Activated CD4-positive, alpha-beta T cell treated with anti-CD3 and anti-CD28 coated beads, Interleukin-2, amount 10 ng/mL, durations not matched to agents 24 days and 14 days (primary cell): ENCODE measurements around the gene SEC61A2. TPM values are rescaled to one million over a fixed set of nuclear protein-coding genes. Genes with fewer than 3 reads are reported as not detected.

ENCODE experiments used
- DNase-seq: peaks from one replicate; pipeline ENCODE4 v3.0.0; 2022
- H3K27ac Mint-ChIP-seq: one replicate; pipeline ENCODE4 v1.8.0; 2022; ENCODE audit warnings: mild to moderate bottlenecking, mixed read lengths
- H3K27me3 Mint-ChIP-seq: one replicate; pipeline ENCODE4 v1.8.0; 2022; ENCODE audit warnings: mixed read lengths
- H3K36me3 Mint-ChIP-seq: one replicate; pipeline ENCODE4 v1.8.0; 2022; ENCODE audit warnings: low read depth, mild to moderate bottlenecking, mixed read lengths
- H3K4me1 Mint-ChIP-seq: one replicate; pipeline ENCODE4 v1.8.0; 2021; ENCODE audit warnings: mixed read lengths
- H3K4me3 Mint-ChIP-seq: one replicate; pipeline ENCODE4 v1.8.0; 2022; ENCODE audit warnings: mild to moderate bottlenecking, moderate library complexity, mixed read lengths
- H3K9me3 Mint-ChIP-seq: one replicate; pipeline ENCODE4 v1.8.0; 2021; ENCODE audit warnings: mixed read lengths
- intact Hi-C: fragments of 100-400 bp; cut with micrococcal nuclease; formaldehyde crosslinking; loops from one replicate; pipeline ENCODE4 v1.15.1; 2023
- total RNA-seq: library from RNA; stranded (reverse); gene quantifications from 2 replicates; pipeline ENCODE4 v1.2.3, GENCODE V29; 2022

Gene SEC61A2
- total RNA-seq, 1 donor from 2014 or later = 21.2 TPM

DNA sequence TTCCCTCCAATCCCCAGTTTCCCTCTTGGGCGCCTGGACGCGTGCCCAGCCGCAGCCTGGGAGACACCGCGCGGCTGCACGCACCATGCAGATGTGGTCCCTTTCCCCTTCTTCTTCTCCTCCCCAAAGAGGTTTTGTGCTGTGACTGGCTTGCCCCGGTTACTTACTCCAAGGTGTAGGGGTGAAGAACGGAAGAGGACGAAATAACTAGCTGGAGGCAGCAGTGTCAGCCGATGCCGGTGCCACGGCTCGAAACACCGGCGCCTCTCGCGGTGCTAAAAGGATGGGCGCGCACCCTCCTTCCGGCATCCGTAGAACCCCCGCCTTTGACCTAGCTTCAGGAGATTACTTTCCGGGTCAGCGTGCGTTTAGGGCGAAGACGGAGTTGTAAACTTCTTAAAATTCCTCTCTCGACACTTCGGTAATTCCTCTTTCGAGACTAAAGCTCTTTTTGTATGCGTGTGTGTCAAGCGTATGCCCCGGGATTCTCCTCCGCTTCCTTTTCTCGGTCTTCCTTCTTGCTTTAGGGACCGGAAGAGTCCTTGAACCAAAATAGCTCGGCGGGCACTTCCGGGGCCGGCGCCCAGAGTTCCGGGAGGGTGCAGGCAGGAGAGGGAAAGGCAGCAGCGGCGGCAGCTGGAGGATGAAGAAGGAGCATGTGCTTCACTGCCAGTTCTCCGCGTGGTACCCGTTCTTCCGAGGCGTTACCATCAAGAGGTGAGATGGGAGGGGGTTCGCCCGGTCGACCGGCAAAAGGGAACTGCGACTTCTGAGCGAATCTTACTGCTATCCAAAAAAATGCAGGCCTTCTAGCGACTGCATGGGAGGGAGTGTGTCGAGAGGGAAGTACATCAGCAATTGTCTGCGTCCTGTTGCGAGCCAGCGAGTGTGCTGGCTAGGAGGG lies 66.4 kb downstream of the SEC61A2 start, which contains the start of the genes CDC123 and NUDT5:
Gene CDC123 (plus strand): TSS at position 586 of the 904 bp plus-strand sequence. CDS start 58 bp downstream, at position 644.
Gene NUDT5 (minus strand): TSS at position 289 of the 904 bp plus-strand sequence. CDS start 9,600 bp downstream, outside the sequence.
- Mint-ChIP-seq H3K36me3 (peaks cover 46% of the 10 kb centered on the region), H3K4me1 (peaks cover 40% of the 10 kb centered on the region)
- intact Hi-C loops = loop anchor here (1.0 to 2.0 kb wide), 5 partner anchors 15 to 153 kb away; partner anchors contain the start of genes DHTKD1, SEC61A2 and UPF2

DNA sequence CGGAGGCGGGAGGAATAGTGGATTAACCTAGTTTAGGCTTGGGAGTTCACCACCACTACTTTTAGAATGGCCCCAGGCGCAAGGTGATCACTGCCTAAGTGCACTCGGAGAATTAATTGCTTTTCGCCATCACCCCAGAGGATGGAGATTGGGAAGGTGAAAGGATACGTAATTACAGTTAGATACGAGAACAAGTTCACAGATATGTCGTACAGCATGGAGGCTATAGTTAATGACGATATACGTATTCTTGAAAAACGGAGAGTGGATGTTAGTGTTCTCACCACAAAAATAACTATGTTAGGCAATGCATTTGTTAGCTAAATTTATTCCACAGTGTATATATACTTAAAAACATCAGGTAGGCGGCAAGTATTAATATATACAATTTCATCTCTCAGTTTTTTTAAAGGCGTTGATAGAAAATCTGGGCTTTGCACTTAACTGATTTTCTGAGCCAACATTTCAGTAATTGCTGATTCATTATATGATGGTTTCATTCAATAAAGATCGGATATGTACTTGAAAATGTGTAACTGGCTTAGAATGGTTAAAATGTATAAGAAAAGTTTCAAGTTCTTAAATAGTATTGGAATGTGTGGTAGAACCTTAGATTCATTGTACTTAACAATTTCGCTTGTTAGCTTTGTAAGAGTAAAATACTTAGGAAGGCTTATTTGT lies 67.2 kb downstream of the SEC61A2 start:
- peak overlapping the region; percentile 99 for H3K27ac Mint-ChIP-seq
- H3K4me1 Mint-ChIP-seq = peaks cover 41% of the 10 kb centered on the region
- H3K27me3 Mint-ChIP-seq = no peaks in the 10 kb centered on the region
- peaks cover 49% of the 10 kb centered on the region for H3K36me3 Mint-ChIP-seq
- DNase-seq = no peak
- no peaks in the 10 kb centered on the region for H3K9me3 Mint-ChIP-seq
- H3K4me3 Mint-ChIP-seq = peak overlapping the region; percentile 98
- intact Hi-C loops = no loop called here

More for the DNA sequence above, 66.4 kb downstream of the SEC61A2 start, which contains the start of the genes CDC123 and NUDT5:
- Mint-ChIP-seq H3K9me3 (no peaks in the 10 kb centered on the region), H3K27ac (peak within 1 kb of the TSS; percentile 99), H3K4me3 (peak within 1 kb of the TSS; percentile 98), H3K27me3 (no peaks in the 10 kb centered on the region)
- peak; percentile 96 for DNase-seq

DNA sequence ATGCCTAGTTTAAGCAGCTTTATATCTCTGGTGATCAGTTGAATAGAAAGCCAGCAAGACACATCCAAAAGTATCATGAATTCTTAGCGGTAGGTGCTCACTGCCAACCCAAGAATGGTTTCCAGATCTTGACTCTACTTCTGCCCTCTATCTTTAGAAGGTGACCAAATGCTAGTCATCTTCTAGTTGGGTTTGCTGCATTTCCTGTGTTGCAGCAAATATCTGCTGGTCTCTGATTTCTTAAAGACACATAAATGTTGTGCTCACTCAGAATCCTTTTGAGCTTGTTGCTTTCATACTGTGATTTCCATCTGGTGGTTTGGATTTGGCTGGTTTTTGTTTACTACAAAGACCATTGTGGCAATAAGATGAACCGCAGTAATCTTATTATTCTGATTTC lies 68.7 kb downstream of the SEC61A2 start:
- Mint-ChIP-seq H3K27me3 (no peaks in the 10 kb centered on the region), H3K27ac (peak overlapping the region; percentile 61), H3K4me3 (peak overlapping the region; percentile 66), H3K4me1 (peaks cover 38% of the 10 kb centered on the region), H3K36me3 (peaks cover 50% of the 10 kb centered on the region), H3K9me3 (no peaks in the 10 kb centered on the region)
- DNase-seq = no peak
- intact Hi-C loops = no loop called here

DNA sequence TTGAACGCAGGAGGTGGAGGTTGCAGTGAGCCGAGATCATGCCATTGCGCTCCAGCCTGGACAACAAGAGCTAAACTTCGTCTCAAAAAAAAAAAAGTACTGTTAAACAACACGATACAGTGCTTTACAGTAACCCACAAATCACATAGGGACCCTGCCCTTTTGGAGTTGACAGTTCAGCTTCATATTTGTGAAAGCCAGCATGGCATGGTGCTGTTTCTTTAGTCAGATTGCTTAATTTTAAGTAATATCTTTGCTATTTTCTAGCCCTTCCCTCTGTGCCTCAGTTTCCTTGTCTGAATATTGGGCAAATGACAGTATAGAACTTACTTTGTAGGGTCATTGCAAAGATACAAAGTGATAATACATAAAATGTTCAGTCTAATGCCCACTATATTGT lies 71.4 kb downstream of the SEC61A2 start:
- Mint-ChIP-seq H3K27ac (no peak overlapping the region), H3K36me3 (peaks cover 59% of the 10 kb centered on the region), H3K27me3 (no peaks in the 10 kb centered on the region), H3K4me1 (peaks cover 36% of the 10 kb centered on the region), H3K4me3 (peak overlapping the region; percentile 31), H3K9me3 (no peaks in the 10 kb centered on the region)
- intact Hi-C loops = no loop called here
- no peak for DNase-seq

DNA sequence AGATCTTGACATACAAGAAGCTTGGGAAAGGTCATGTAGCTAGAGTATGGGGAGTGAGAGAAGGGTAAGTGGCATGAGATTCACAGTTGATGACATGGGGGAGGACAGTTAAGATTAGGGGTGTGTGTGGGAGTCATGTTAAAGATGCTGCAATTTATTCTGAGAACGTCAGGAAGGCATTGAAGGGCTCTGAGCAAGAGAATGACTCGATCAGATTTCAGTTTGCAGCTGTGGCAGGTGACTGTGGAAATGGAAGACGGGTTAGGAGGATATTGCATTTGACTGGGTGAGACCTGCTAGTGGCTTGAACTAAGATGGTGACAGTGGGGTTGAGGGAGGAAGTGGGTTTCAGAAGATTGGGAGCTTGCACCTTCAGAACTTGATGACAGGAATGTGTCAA lies 72.1 kb downstream of the SEC61A2 start:
- Mint-ChIP-seq H3K4me3 (peak overlapping the region; percentile 31), H3K27ac (peak overlapping the region; percentile 81), H3K36me3 (peaks cover 54% of the 10 kb centered on the region), H3K27me3 (no peaks in the 10 kb centered on the region), H3K4me1 (peaks cover 35% of the 10 kb centered on the region), H3K9me3 (no peaks in the 10 kb centered on the region)
- DNase-seq = peak; percentile 64
- intact Hi-C loops = no loop called here

DNA sequence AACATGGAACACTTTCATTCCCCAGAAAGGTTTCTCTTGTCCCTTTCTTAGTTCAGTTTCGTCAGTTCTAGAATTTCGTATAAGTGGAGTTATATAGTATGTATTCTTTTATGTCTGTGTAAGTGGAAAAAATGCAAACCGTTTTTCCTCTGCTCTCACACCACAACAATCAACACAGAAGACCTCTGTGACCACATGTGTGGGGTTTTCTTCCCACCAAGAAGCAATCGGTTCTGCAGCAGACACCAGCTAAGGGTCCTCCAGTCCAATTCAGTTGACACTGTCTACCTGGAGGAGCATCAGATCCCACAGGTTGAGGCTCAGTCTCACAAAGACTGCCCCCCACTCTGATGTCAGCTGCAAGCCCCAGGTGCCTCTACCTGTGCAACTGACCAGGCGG lies 72.7 kb downstream of the SEC61A2 start:
- Mint-ChIP-seq H3K27me3 (no peaks in the 10 kb centered on the region), H3K4me1 (peaks cover 36% of the 10 kb centered on the region), H3K4me3 (no peak overlapping the region), H3K36me3 (peaks cover 57% of the 10 kb centered on the region), H3K27ac (peak overlapping the region; percentile 20), H3K9me3 (no peaks in the 10 kb centered on the region)
- no peak for DNase-seq
- intact Hi-C loops = no loop called here

DNA sequence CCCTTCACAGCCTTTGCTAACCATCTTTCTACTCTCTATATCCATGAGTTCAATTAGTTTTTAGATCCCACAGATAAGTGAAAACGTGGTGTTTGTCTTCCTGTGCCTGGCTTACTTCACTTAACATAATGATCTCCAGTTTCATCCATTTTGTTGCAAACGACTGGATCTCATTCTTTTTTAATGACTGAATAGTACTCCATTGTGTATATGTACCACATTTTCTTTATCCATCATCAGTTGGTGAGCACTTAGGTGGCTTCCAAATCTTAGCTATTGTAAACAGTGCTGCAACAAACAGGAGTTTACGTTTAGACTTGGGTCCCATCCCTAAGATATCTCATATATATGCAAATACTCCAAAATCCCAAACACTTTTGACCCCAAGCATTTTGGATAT lies 75.6 kb downstream of the SEC61A2 start:
- Mint-ChIP-seq H3K27me3 (no peaks in the 10 kb centered on the region), H3K4me1 (peaks cover 40% of the 10 kb centered on the region), H3K9me3 (no peaks in the 10 kb centered on the region), H3K27ac (peak overlapping the region; percentile 40), H3K36me3 (peaks cover 68% of the 10 kb centered on the region), H3K4me3 (no peak overlapping the region)
- intact Hi-C loops = no loop called here
- no peak for DNase-seq

DNA sequence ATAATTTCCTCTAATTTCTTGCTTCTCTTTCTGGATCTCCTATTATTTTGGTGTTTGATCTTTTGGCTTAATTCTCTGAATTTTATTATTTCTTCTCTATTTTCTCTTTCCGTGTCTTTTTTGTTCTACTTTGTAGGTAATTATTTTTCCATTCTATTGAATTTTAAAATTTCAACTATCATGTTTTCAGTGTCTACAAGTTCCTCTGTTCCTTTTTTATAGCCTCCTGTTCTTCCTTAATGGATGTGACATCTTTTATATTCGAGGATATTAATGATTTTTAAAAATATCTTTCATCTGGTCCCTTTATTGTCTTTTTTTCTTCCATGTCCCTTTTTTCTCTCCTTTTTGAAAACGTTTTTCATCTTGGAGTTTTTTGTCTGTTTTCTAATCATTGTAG lies 77.6 kb downstream of the SEC61A2 start:
- DNase-seq = no peak
- Mint-ChIP-seq H3K4me1 (peaks cover 30% of the 10 kb centered on the region), H3K36me3 (peaks cover 67% of the 10 kb centered on the region), H3K27me3 (no peaks in the 10 kb centered on the region), H3K9me3 (no peaks in the 10 kb centered on the region), H3K27ac (no peak overlapping the region), H3K4me3 (no peak overlapping the region)
- intact Hi-C loops = no loop called here

DNA sequence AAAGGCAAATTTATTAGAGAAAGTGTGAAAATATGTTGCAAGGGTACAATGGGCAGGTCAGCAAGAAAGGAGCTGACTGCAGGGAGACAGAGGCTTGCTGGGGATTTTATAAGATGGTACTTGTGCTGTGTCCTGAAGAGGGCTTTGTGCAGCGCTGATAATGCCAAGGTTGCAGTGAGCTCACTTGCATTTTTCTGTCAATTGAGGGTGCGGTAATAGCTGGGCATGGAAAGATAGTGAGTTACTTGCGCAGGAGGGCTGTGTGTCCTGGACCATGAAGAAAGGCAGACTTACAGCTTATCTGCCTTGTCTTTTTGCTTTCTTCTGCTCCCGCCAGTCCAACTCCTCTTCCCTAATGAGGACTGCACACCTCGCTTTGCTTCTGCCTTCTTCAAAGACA lies 79.0 kb downstream of the SEC61A2 start:
- Mint-ChIP-seq H3K9me3 (no peaks in the 10 kb centered on the region), H3K36me3 (peaks cover 59% of the 10 kb centered on the region), H3K4me1 (peaks cover 23% of the 10 kb centered on the region), H3K27ac (peak overlapping the region; percentile 60), H3K4me3 (no peak overlapping the region), H3K27me3 (no peaks in the 10 kb centered on the region)
- no peak for DNase-seq
- intact Hi-C loops = no loop called here

DNA sequence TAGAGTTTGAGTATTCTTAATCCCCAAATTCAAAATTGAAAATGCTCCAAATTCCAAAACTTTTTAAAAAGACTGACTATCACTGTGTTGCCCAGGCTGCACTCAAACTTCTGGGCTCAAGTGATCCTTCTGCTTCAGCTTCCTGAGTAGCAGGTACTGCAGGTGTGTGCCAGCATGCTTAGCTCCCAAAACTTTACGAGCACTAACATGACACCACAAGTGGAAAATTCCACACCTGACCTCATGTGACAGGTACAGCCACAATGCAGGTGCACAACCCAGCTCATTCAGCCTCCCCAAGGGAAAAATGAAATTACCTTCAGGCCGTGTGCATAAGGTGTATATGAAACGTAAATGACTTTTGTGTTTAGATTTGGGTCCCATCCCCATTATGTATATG lies 83.0 kb downstream of the SEC61A2 start:
- H3K27me3 Mint-ChIP-seq = no peaks in the 10 kb centered on the region
- H3K9me3 Mint-ChIP-seq = no peaks in the 10 kb centered on the region
- no peak overlapping the region for H3K27ac Mint-ChIP-seq
- DNase-seq = no peak
- peaks cover 27% of the 10 kb centered on the region for H3K4me1 Mint-ChIP-seq
- no peak overlapping the region for H3K4me3 Mint-ChIP-seq
- H3K36me3 Mint-ChIP-seq = peaks cover 60% of the 10 kb centered on the region
- intact Hi-C loops = no loop called here

DNA sequence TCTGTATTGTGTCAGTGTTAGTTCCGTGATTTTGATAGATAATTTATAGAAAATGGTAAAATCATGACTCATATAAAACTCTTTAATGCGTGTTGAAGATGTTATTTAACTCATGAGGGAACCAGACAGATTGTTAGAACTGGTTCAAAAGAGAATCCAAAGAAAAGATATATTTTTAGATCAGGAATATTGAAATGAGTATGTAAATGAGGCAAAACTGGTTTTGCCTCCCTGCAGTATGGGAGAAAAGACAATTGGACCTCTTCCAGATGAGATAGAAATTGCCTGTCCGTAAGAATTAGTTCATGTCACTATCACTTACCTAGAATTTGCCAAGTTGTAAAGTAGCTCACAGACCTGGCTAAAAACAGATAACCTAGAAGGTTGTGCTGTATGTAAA lies 84.1 kb downstream of the SEC61A2 start:
- no peaks in the 10 kb centered on the region for H3K9me3 Mint-ChIP-seq
- peaks cover 53% of the 10 kb centered on the region for H3K36me3 Mint-ChIP-seq
- no peak overlapping the region for H3K4me3 Mint-ChIP-seq
- intact Hi-C loops = loop anchor here (1.0 kb wide), 1 partner anchor 498 kb away; no protein-coding TSS in a partner anchor
- H3K27ac Mint-ChIP-seq = no peak overlapping the region
- H3K4me1 Mint-ChIP-seq = peaks cover 19% of the 10 kb centered on the region
- no peaks in the 10 kb centered on the region for H3K27me3 Mint-ChIP-seq
- DNase-seq = no peak

DNA sequence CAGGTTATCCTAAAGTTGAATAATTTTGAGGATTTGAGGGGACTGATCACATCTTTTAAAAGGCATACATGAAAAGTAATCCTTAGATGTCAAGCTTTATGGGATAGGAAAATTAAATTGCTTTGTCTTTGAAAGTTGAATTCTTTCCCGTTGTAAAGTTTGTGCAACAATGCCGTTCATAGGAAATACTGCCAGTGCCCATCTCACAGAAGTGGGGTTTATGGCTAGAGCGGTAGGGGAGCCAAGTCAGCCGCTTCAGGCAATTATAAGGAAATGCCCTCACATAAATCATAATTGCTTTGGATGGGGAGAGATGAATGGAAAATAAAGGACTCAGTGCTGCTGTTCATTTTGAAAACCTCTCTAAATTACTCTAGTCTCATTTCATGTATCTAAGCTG lies 84.6 kb downstream of the SEC61A2 start:
- Mint-ChIP-seq H3K4me3 (no peak overlapping the region), H3K27ac (peak overlapping the region; percentile 80), H3K27me3 (no peaks in the 10 kb centered on the region), H3K4me1 (peaks cover 15% of the 10 kb centered on the region), H3K9me3 (no peaks in the 10 kb centered on the region), H3K36me3 (peaks cover 54% of the 10 kb centered on the region)
- DNase-seq = no peak
- intact Hi-C loops = loop anchor here (1.0 kb wide), 1 partner anchor 497 kb away; no protein-coding TSS in a partner anchor

DNA sequence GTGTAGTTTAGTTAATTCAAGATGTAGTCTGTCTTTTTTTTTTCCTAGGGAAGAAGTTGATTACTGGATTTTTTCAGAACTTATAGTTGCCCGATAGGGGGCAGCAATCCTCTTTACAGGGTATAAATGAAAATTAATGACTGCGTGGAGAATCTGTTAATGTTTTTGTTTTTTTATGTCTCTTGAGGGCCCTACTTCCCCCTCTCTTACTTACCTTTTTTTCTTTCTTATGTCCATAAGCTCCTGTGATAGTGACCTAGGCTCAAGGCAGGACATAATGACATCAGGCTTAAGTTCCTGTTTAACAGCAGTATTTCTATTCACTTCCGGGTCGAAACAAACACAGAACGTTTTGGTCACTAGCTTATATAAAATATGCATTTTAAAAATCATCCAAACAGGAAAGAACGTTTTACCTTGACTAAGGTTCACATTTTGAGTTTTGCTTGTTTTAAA lies 85.3 kb downstream of the SEC61A2 start:
- DNase-seq = peak; percentile 82
- Mint-ChIP-seq H3K4me3 (peak overlapping the region; percentile 68), H3K4me1 (peaks cover 14% of the 10 kb centered on the region), H3K9me3 (no peaks in the 10 kb centered on the region), H3K27ac (peak overlapping the region; percentile 80), H3K27me3 (no peaks in the 10 kb centered on the region), H3K36me3 (peaks cover 54% of the 10 kb centered on the region)
- intact Hi-C loops = loop anchor here (1.0 kb wide), 1 partner anchor 497 kb away; no protein-coding TSS in a partner anchor
